GM23338 (cell line): ENCODE results near the gene RNF11. TPM values are rescaled to one million over a fixed set of nuclear protein-coding genes. Genes with fewer than 3 reads are reported as not detected.

Source experiments
- ATAC-seq: fragments of 200-7000 bp; cut with Tn5 transposase; 3 replicates; pipeline ENCODE4 v1.9.1; 2020
- DNase-seq: peaks from one replicate; pipeline ENCODE4 v3.0.0-alpha.2; 2015; ENCODE audit warnings: low spot score
- H2AFZ ChIP-seq: fragments of 200-600 bp; sonication (generic); 2 replicates; pipeline ENCODE4 v1.8.0; 2016; ENCODE audit warnings: antibody characterized with exemption, mild to moderate bottlenecking, moderate library complexity
- H3F3A ChIP-seq: fragments of 200-600 bp; sonication (generic); replicated peaks from 2 replicates; pipeline ENCODE4 v1.8.0; 2017; ENCODE audit warnings: antibody characterized with exemption, mixed run types, low read depth
- H3K27ac ChIP-seq: fragments of 200-600 bp; sonication (generic); 2 replicates; pipeline ENCODE4 v1.6.1; 2016; ENCODE audit warnings: low read depth
- H3K27me3 ChIP-seq: fragments of 200-600 bp; sonication (generic); 2 replicates; pipeline ENCODE4 v1.8.0; 2016; ENCODE audit warnings: mild to moderate bottlenecking, mixed run types, moderate library complexity; ENCODE audit not compliant: insufficient read depth
- H3K36me3 ChIP-seq: fragments of 200-600 bp; sonication (generic); 2 replicates; pipeline ENCODE4 v1.8.0; 2016; ENCODE audit warnings: mild to moderate bottlenecking; ENCODE audit not compliant: insufficient read depth
- H3K4me1 ChIP-seq: fragments of 200-600 bp; sonication (generic); 2 replicates; pipeline ENCODE4 v1.8.0; 2016; ENCODE audit warnings: mild to moderate bottlenecking, moderate library complexity; ENCODE audit not compliant: insufficient read depth
- H3K4me2 ChIP-seq: fragments of 200-600 bp; sonication (generic); 2 replicates; pipeline ENCODE4 v1.7.1; 2017; ENCODE audit warnings: mixed run types
- H3K4me3 ChIP-seq: fragments of 200-600 bp; sonication (generic); 2 replicates; pipeline ENCODE4 v1.6.1; 2016; ENCODE audit warnings: mixed run types
- H3K79me2 ChIP-seq: fragments of 200-600 bp; sonication (generic); replicated peaks from 2 replicates; pipeline ENCODE4 v1.8.0; 2017; ENCODE audit warnings: mild to moderate bottlenecking; ENCODE audit not compliant: insufficient read depth
- H3K9me2 ChIP-seq: fragments of 200-600 bp; sonication (generic); 2 replicates; pipeline ENCODE4 v1.8.0; 2017; ENCODE audit not compliant: insufficient read depth
- H4K20me1 ChIP-seq: fragments of 200-600 bp; sonication (generic); replicated peaks from 2 replicates; pipeline ENCODE4 v1.8.0; 2017; ENCODE audit warnings: mild to moderate bottlenecking; ENCODE audit not compliant: insufficient read depth
- H3K27ac Mint-ChIP-seq: 2 replicates; pipeline ENCODE4 v1.8.0; 2020; ENCODE audit warnings: inconsistent platforms, mild to moderate bottlenecking, moderate library complexity, mixed read lengths
- H3K27me3 Mint-ChIP-seq: 3 replicates; pipeline ENCODE4 v1.8.0; 2022; ENCODE audit warnings: low read depth, mild to moderate bottlenecking, moderate library complexity, mixed read lengths, inconsistent platforms; ENCODE audit not compliant: insufficient read depth, poor library complexity
- H3K36me3 Mint-ChIP-seq: 3 replicates; pipeline ENCODE4 v1.8.0; 2021; ENCODE audit warnings: low read depth, mild to moderate bottlenecking, inconsistent platforms, moderate library complexity, mixed read lengths
- H3K4me1 Mint-ChIP-seq: 3 replicates; pipeline ENCODE4 v1.8.0; 2020; ENCODE audit warnings: mild to moderate bottlenecking, inconsistent platforms, mixed read lengths
- H3K4me3 Mint-ChIP-seq: 3 replicates; pipeline ENCODE4 v1.8.0; 2021; ENCODE audit warnings: moderate library complexity, mild to moderate bottlenecking, inconsistent platforms, mixed read lengths
- H3K9me3 Mint-ChIP-seq: 3 replicates; pipeline ENCODE4 v1.8.0; 2020; ENCODE audit warnings: moderate library complexity, mild to moderate bottlenecking, inconsistent platforms, mixed read lengths
- CTCF ChIP-seq, 2 experiments: fragments of 200-600 bp in 1 of 2; sonication (generic) in 1 of 2; conservative IDR thresholded peaks; 2 replicates each; pipeline versions ENCODE4 v1.5.1 to v1.6.1; 2016 to 2017; ENCODE audit warnings: antibody characterized with exemption in 2 of 2, low read depth in 2 of 2, mild to moderate bottlenecking in 2 of 2, moderate library complexity in 1 of 2
- ZNF462 ChIP-seq: fragments of 250-450 bp; sonication (Bioruptor Pico); IDR thresholded peaks from 2 replicates; pipeline ENCODE4 v1.5.0; 2020; ENCODE audit warnings: mild to moderate bottlenecking, moderate library complexity
- polyA plus RNA-seq: library from polyadenylated mRNA; unstranded; fragments of >200 nt; fragmentation: Nextera tagmentation; extraction: Ambion mirVana; gene quantifications from 2 replicates; pipeline ENCODE4 v1.2.1, GENCODE V29; 2016
- total RNA-seq: library from RNA; depleted of rRNA; stranded (reverse); fragments of >200 nt; shearing (Covaris generic); gene quantifications from 2 replicates; pipeline ENCODE4 v1.2.3, GENCODE V29; 2014

RNF11 gene
- total and polyA plus RNA-seq, 2 experiments from 2014 or later: 22.3 to 43.0 TPM

GRCh38 chr1:51296383-51297357, 60.6 kb downstream of the RNF11 start:
- H3K36me3 ChIP-seq: no peaks in the 10 kb centered on the region
- no peaks in the 10 kb centered on the region for H3F3A ChIP-seq
- H3K9me3 Mint-ChIP-seq: peaks cover 10% of the 10 kb centered on the region; the same call in 2 of the 3 replicates
- no peak overlapping the region for H3K27ac ChIP-seq
- H3K4me1 Mint-ChIP-seq: peaks cover 17% of the 10 kb centered on the region; the same call in 2 of the 3 replicates
- no peak overlapping the region; the same call in 2 of the 3 replicates for H3K4me3 Mint-ChIP-seq
- H3K4me2 ChIP-seq: peak overlapping the region; percentile 49; the same call in 1 of the 2 replicates
- H3K4me3 ChIP-seq: peak overlapping the region; percentile 8; the same call in 1 of the 2 replicates
- DNase-seq: peak; percentile 94
- peaks cover 5% of the 10 kb centered on the region; the same call in 1 of the 2 replicates for H3K4me1 ChIP-seq
- H3K36me3 Mint-ChIP-seq: no peaks in the 10 kb centered on the region; the same call in 2 of the 3 replicates
- H4K20me1 ChIP-seq: no peaks in the 10 kb centered on the region
- H3K79me2 ChIP-seq: no peaks in the 10 kb centered on the region
- no peaks in the 10 kb centered on the region for H3K27me3 ChIP-seq
- H3K27ac Mint-ChIP-seq: no peak overlapping the region
- ATAC-seq: peak; percentile 92
- peaks cover 13% of the 10 kb centered on the region for H3K27me3 Mint-ChIP-seq
- no peaks in the 10 kb centered on the region for H3K9me2 ChIP-seq
- H2AFZ ChIP-seq: peak overlapping the region; percentile 97
- TF ChIP-seq ZNF462 (CRISPR knock-in tag) (no peak), CTCF (conservative IDR thresholded peaks at IDR 0.05; ENCODE audit: low read depth in 2 of 2) (peak; percentile 95)
